ENCODE results near the gene AKAP14. TPM values are rescaled to one million over a fixed set of nuclear protein-coding genes. Genes with fewer than 3 reads are reported as not detected.
"Not testable (repeated sequence)": the region's sequence is repeated elsewhere in the genome, so short reads cannot be mapped to it uniquely, and the experiment has no call there.

AKAP14 gene
- total and polyA plus RNA-seq, 7 donors = 0.19 TPM; not detected in 6

- WGBS, 3 donors = 53 to 58% (median 58%) methylated on average over 9 to 11 of the region's 11 CpGs
- Histone ChIP-seq H3K9me3 (no peaks in the 10 kb centered on the region), H3K4me3 (no peak overlapping the region), H3K4me1 (no peaks in the 10 kb centered on the region), H3K27ac (no peak overlapping the region), H3K27me3 (ENCODE audit: insufficient read depth in 3 of 3, low read length in 2 of 3) (no peaks in the 10 kb centered on the region), H3K36me3 (ENCODE audit: insufficient read depth in 1 of 2, low read depth in 1 of 2) (peaks cover 0 to 25% of the 10 kb centered on the region in 2 donors)
- DNase-seq (no peak), ATAC-seq (peak; percentile 57 to 91 (median 78))
- intact Hi-C loops (cut with DNase I) = no loop called here
- peak; percentile 46 for TF ChIP-seq CTCF (IDR thresholded peaks at IDR 0.05)
These were observed 14.9 kb upstream of the AKAP14 start for GRCh38 chrX:119880552-119881437.

- H3K27ac ChIP-seq = no peak overlapping the region
- no peaks in the 10 kb centered on the region for H3K9me3 ChIP-seq
- WGBS, 3 donors = 75 to 88% (median 79%) methylated on average over 11 of the region's 11 CpGs
- peaks cover 0 to 8% (median 0%) of the 10 kb centered on the region in 3 donors for H3K27me3 ChIP-seq (ENCODE audit: insufficient read depth in 3 of 3, low read length in 2 of 3)
- intact Hi-C loops (cut with DNase I) = no loop called here
- no peaks in the 10 kb centered on the region for H3K4me1 ChIP-seq
- ATAC-seq = no peak
- H3K4me3 ChIP-seq = no peak overlapping the region
- DNase-seq = no peak
- no peaks in the 10 kb centered on the region for H3K36me3 ChIP-seq (ENCODE audit: insufficient read depth in 1 of 2, low read depth in 1 of 2)
- no peak for TF ChIP-seq CTCF (IDR thresholded peaks at IDR 0.05)
These were observed 9.9 kb upstream of the AKAP14 start for GRCh38 chrX:119885554-119886428.

GRCh38 chrX:119887721-119888425 lies 7.8 kb upstream of the AKAP14 start:
- Histone ChIP-seq H3K27me3 (ENCODE audit: insufficient read depth in 3 of 3, low read length in 2 of 3) (peaks cover 0 to 8% (median 0%) of the 10 kb centered on the region in 3 donors), H3K36me3 (ENCODE audit: insufficient read depth in 1 of 2, low read depth in 1 of 2) (no peaks in the 10 kb centered on the region), H3K4me1 (no peaks in the 10 kb centered on the region), H3K9me3 (no peaks in the 10 kb centered on the region), H3K4me3 (peak overlapping the region; percentile 44), H3K27ac (no peak overlapping the region)
- ATAC-seq (peak in 3 of 4 donors; percentile 63 to 73 (median 66)), DNase-seq (peak; percentile 60 to 68)
- 2 to 32% (median 9%) methylated on average over 20 to 40 of the region's 40 CpGs for WGBS, 3 donors
- TF ChIP-seq CTCF (IDR thresholded peaks at IDR 0.05) = peak; percentile 21
- intact Hi-C loops (cut with DNase I) = no loop called here

DNA sequence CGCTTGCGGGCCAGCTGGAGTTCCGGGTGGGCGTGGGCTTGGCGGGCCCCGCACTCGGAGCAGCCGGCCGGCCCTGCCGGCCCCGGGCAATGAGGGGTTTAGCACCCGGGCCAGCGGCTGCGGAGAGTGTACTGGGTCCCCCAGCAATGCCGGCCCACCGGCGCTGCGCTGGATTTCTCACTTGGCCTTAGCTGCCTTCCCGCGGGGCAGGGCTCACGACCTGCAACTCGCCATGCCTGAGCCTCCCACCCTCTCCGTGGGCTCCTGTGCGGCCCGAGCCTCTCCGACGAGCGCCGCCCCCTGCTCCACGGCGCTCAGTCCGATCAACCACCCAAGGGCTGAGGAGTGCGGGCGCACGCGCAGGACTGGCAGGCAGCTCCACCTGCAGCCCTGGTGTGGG lies 5.1 kb upstream of the AKAP14 start:
- H3K4me1 ChIP-seq; H3K9me3 ChIP-seq; H3K27ac ChIP-seq; DNase-seq; H3K4me3 ChIP-seq; intact Hi-C loops (cut with DNase I); ATAC-seq; H3K36me3 ChIP-seq (ENCODE audit: insufficient read depth in 1 of 2, low read depth in 1 of 2): not testable (repeated sequence)
- H3K27me3 ChIP-seq (ENCODE audit: insufficient read depth in 3 of 3, low read length in 2 of 3) = peaks cover 0 to 14% (median 0%) of the 10 kb centered on the region in 3 donors
- WGBS, 3 donors = 78 to 83% (median 83%) methylated on average over 23 to 31 of the region's 36 CpGs

DNA sequence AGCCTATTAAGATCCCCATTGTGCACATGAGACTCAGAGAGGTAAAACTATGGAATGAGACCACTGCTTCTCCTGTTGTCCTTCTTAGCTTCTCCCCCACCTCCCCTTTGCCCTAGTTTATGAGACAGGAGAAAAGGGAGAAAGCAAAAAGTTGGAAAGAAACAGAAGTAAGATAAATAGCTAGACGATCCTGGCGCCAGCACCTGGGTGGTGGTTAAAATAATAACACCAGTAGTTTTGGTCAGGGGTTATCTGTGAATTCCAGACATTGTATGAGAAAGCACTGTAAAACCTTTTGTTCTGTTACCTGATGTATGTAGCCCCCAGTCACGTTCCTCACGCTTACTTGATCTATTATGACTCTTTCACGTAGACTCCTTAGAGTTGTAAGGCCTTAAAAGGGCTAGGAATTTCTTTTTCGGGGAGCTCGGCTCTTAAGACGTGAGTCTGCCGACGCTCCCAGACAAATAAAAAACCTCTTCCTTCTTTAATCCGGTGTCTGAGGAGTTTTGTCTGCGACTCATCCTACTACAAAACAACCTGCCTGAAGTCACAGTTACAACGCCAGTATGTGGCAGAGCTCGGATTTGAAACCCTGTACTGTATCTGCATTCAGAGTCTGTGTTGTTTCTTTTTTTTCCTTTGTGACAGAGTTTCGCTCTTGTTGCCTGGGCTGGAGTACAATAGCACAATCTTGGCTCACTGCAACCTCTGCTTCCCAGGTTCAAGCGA lies 3.6 kb upstream of the AKAP14 start:
- DNase-seq; ATAC-seq; H3K9me3 ChIP-seq; intact Hi-C loops (cut with DNase I); H3K4me1 ChIP-seq; H3K27ac ChIP-seq; H3K4me3 ChIP-seq; H3K36me3 ChIP-seq (ENCODE audit: insufficient read depth in 1 of 2, low read depth in 1 of 2): not testable (repeated sequence)
- 73 to 76% (median 75%) methylated on average over 16 of the region's 16 CpGs for WGBS, 3 donors
- peaks cover 0 to 14% (median 2%) of the 10 kb centered on the region in 3 donors for H3K27me3 ChIP-seq (ENCODE audit: insufficient read depth in 3 of 3, low read length in 2 of 3)

Data from psoas muscle (tissue), 8 donors.